Measurements from ENCODE around the gene PCGF1. TPM values are rescaled to one million over a fixed set of nuclear protein-coding genes. Genes with fewer than 3 reads are reported as not detected.

Gene PCGF1
- total and polyA plus RNA-seq, 2 of the 13 experiments (the other 11 are each of a cell fraction or from before 2014, with no cell fraction given): 20.4 to 22.6 TPM

DNA sequence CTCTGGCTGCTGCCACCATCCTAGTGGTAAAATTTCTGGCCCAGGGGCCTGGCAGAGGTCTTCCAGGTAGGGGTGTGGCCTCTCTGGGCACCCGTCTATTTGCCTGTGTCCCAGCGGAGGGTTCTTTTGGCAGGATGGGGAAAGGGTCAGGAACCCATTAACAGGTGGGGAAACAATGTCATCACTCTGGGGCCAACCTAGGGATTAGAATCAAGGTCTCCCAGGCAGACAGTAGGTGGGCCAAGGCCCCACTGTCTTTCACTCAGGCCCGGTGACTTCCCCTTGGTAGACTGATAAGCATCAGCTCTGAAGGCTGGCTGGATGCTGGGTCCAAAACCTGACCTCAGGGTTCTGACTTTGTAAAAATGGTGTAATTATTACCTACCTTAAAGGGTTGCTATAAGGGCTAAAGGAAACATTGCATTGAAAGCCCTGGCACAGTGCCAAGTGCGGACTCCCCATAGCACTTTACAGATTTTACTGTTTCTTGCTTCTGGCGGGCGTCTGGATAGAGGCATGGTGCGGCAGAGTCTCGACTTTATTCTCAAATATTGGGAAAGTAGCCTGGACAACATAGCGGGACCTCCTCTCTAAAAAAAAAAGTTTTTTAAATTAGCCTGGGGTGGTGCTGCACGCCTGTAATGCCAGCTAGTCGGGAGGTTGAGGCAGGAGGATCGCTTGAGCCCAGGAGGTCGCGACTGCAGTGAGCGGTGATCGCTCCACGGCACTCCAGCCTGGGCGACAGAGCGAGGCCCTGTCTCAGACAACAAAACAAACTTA lies 10.3 kb downstream of the PCGF1 start (continued):
- TF ChIP-seq, protein P1, sequence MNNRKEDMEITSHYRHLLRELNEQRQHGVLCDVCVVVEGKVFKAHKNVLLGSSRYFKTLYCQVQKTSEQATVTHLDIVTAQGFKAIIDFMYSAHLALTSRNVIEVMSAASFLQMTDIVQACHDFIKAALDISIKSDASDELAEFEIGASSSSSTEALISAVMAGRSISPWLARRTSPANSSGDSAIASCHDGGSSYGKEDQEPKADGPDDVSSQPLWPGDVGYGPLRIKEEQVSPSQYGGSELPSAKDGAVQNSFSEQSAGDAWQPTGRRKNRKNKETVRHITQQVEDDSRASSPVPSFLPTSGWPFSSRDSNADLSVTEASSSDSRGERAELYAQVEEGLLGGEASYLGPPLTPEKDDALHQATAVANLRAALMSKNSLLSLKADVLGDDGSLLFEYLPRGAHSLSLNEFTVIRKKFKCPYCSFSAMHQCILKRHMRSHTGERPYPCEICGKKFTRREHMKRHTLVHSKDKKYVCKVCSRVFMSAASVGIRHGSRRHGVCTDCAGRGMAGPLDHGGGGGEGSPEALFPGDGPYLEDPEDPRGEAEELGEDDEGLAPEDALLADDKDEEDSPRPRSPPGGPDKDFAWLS (CRISPR knock-in tag; IDR thresholded peaks at IDR 0.05; ENCODE audit: borderline replicate concordance): 0 out of 2 replicates have a peak, but pooled peaks have one; percentile 60
- TF ChIP-seq GATAD2A (CRISPR knock-in tag; IDR thresholded peaks at IDR 0.05) (peak; percentile 43; the same call in 1 of the 2 replicates), MAZ (IDR thresholded peaks at IDR 0.05; ENCODE audit: borderline replicate concordance, low read depth, low read length) (no peak), MAZ (CRISPR knock-in tag; IDR thresholded peaks at IDR 0.05; ENCODE audit: low read depth) (no peak; the same call in 1 of the 2 replicates), KLF12 (CRISPR knock-in tag; IDR thresholded peaks at IDR 0.05; ENCODE audit: borderline replicate concordance) (no peak), TBX2 (CRISPR knock-in tag; IDR thresholded peaks at IDR 0.05; ENCODE audit: borderline replicate concordance) (peak; percentile 26; the same call in 1 of the 2 replicates), ERF (CRISPR knock-in tag; IDR thresholded peaks at IDR 0.05) (no peak), THAP11 (CRISPR knock-in tag; IDR thresholded peaks at IDR 0.05) (peak; percentile 25; the same call in 1 of the 2 replicates), JUN (CRISPR knock-in tag; IDR thresholded peaks at IDR 0.05) (no peak), MXI1 (IDR thresholded peaks at IDR 0.05; ENCODE audit: borderline replicate concordance, low read depth, low read length) (peak; percentile 61; the same call in 2 of the 3 replicates), ZNF775 (CRISPR knock-in tag; IDR thresholded peaks at IDR 0.05; ENCODE audit: borderline replicate concordance) (no peak), ARID2 (CRISPR knock-in tag; IDR thresholded peaks at IDR 0.05; ENCODE audit: borderline replicate concordance) (no peak)
- TF ChIP-seq, protein P2, sequence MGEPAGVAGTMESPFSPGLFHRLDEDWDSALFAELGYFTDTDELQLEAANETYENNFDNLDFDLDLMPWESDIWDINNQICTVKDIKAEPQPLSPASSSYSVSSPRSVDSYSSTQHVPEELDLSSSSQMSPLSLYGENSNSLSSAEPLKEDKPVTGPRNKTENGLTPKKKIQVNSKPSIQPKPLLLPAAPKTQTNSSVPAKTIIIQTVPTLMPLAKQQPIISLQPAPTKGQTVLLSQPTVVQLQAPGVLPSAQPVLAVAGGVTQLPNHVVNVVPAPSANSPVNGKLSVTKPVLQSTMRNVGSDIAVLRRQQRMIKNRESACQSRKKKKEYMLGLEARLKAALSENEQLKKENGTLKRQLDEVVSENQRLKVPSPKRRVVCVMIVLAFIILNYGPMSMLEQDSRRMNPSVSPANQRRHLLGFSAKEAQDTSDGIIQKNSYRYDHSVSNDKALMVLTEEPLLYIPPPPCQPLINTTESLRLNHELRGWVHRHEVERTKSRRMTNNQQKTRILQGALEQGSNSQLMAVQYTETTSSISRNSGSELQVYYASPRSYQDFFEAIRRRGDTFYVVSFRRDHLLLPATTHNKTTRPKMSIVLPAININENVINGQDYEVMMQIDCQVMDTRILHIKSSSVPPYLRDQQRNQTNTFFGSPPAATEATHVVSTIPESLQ (CRISPR knock-in tag; conservative IDR thresholded peaks at IDR 0.05): no peak
- TF ChIP-seq, protein P3, sequence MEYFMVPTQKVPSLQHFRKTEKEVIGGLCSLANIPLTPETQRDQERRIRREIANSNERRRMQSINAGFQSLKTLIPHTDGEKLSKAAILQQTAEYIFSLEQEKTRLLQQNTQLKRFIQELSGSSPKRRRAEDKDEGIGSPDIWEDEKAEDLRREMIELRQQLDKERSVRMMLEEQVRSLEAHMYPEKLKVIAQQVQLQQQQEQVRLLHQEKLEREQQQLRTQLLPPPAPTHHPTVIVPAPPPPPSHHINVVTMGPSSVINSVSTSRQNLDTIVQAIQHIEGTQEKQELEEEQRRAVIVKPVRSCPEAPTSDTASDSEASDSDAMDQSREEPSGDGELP (IDR thresholded peaks at IDR 0.05; ENCODE audit: borderline replicate concordance, low read depth): peak; percentile 20; the same call in 1 of the 2 replicates
- TF ChIP-seq, protein P4, sequence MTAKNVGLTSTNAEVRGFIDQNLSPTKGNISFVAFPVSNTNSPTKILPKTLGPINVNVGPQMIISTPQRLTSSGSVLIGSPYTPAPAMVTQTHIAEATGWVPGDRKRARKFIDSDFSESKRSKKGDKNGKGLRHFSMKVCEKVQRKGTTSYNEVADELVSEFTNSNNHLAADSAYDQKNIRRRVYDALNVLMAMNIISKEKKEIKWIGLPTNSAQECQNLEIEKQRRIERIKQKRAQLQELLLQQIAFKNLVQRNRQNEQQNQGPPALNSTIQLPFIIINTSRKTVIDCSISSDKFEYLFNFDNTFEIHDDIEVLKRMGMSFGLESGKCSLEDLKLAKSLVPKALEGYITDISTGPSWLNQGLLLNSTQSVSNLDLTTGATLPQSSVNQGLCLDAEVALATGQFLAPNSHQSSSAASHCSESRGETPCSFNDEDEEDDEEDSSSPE (CRISPR knock-in tag; IDR thresholded peaks at IDR 0.05): no peak; the same call in 1 of the 2 replicates
- TF ChIP-seq, protein P5, sequence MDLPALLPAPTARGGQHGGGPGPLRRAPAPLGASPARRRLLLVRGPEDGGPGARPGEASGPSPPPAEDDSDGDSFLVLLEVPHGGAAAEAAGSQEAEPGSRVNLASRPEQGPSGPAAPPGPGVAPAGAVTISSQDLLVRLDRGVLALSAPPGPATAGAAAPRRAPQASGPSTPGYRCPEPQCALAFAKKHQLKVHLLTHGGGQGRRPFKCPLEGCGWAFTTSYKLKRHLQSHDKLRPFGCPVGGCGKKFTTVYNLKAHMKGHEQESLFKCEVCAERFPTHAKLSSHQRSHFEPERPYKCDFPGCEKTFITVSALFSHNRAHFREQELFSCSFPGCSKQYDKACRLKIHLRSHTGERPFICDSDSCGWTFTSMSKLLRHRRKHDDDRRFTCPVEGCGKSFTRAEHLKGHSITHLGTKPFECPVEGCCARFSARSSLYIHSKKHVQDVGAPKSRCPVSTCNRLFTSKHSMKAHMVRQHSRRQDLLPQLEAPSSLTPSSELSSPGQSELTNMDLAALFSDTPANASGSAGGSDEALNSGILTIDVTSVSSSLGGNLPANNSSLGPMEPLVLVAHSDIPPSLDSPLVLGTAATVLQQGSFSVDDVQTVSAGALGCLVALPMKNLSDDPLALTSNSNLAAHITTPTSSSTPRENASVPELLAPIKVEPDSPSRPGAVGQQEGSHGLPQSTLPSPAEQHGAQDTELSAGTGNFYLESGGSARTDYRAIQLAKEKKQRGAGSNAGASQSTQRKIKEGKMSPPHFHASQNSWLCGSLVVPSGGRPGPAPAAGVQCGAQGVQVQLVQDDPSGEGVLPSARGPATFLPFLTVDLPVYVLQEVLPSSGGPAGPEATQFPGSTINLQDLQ (CRISPR knock-in tag; IDR thresholded peaks at IDR 0.05): 0 out of 2 replicates have a peak, but pooled peaks have one; percentile 46
- TF ChIP-seq, protein P6, sequence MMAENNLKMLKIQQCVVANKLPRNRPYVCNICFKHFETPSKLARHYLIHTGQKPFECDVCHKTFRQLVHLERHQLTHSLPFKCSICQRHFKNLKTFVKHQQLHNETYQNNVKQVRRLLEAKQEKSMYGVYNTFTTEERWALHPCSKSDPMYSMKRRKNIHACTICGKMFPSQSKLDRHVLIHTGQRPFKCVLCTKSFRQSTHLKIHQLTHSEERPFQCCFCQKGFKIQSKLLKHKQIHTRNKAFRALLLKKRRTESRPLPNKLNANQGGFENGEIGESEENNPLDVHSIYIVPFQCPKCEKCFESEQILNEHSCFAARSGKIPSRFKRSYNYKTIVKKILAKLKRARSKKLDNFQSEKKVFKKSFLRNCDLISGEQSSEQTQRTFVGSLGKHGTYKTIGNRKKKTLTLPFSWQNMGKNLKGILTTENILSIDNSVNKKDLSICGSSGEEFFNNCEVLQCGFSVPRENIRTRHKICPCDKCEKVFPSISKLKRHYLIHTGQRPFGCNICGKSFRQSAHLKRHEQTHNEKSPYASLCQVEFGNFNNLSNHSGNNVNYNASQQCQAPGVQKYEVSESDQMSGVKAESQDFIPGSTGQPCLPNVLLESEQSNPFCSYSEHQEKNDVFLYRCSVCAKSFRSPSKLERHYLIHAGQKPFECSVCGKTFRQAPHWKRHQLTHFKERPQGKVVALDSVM (CRISPR knock-in tag; IDR thresholded peaks at IDR 0.05): peak; percentile 67; the same call in 1 of the 2 replicates
